ENCODE results near the gene SHC4. TPM values are rescaled to one million over a fixed set of nuclear protein-coding genes. Genes with fewer than 3 reads are reported as not detected.

SHC4 gene
- total RNA-seq, 1 experiment from 2014 or later, result 0.26 TPM

GRCh38 chr15:48784756-48785155, 179.0 kb downstream of the SHC4 start:
- no TSS peak for BruUV-seq (replicated peaks)
- intact Hi-C loops (cut with micrococcal nuclease), result no loop called here
- CTCF ChIA-PET, result interaction anchor here (0.6 to 1.4 kb wide), 3 partner anchors 17 to 426 kb away, joined by 3 to 4 read pairs (median 3); no protein-coding TSS in a partner anchor
- POLR2A ChIA-PET, result interaction anchor here (0.6 kb wide), 1 partner anchor 9 kb away, joined by 3 read pairs; no protein-coding TSS in a partner anchor
- no peaks in the 10 kb centered on the region for H3K9me3 Mint-ChIP-seq (ENCODE audit: unreplicated experiment)
- H3K27ac Mint-ChIP-seq (ENCODE audit: low read depth, unreplicated experiment), result no peak overlapping the region
- DNase-seq (ENCODE audit: unreplicated experiment), result no peak
- TF ChIP-seq CTCF (IDR thresholded peaks at IDR 0.05; ENCODE audit: unreplicated experiment), result no peak
- no peaks in the 10 kb centered on the region for H3K4me1 Mint-ChIP-seq (ENCODE audit: insufficient read depth, unreplicated experiment)
- H3K4me3 Mint-ChIP-seq (ENCODE audit: unreplicated experiment), result no peak overlapping the region
- H3K27me3 Mint-ChIP-seq (ENCODE audit: insufficient read depth, unreplicated experiment), result no peaks in the 10 kb centered on the region
- H3K36me3 Mint-ChIP-seq (ENCODE audit: insufficient read depth, unreplicated experiment), result peaks cover 31% of the 10 kb centered on the region

- Mint-ChIP-seq H3K27me3 (ENCODE audit: insufficient read depth, unreplicated experiment) (no peaks in the 10 kb centered on the region), H3K4me1 (ENCODE audit: insufficient read depth, unreplicated experiment) (no peaks in the 10 kb centered on the region), H3K27ac (ENCODE audit: low read depth, unreplicated experiment) (no peak overlapping the region), H3K36me3 (ENCODE audit: insufficient read depth, unreplicated experiment) (peaks cover 13% of the 10 kb centered on the region), H3K9me3 (ENCODE audit: unreplicated experiment) (no peaks in the 10 kb centered on the region), H3K4me3 (ENCODE audit: unreplicated experiment) (no peak overlapping the region)
- intact Hi-C loops (cut with micrococcal nuclease), result no loop called here
- CTCF ChIA-PET, result interaction anchor here (1.0 kb wide), 2 partner anchors 13 to 18 kb away, joined by 3 to 4 read pairs; no protein-coding TSS in a partner anchor
- no peak for DNase-seq (ENCODE audit: unreplicated experiment)
- BruUV-seq (replicated peaks), result no TSS peak
- POLR2A ChIA-PET, result no interaction called here
- no peak for TF ChIP-seq CTCF (IDR thresholded peaks at IDR 0.05; ENCODE audit: unreplicated experiment)
Observed at GRCh38 chr15:48782911-48783310, 180.8 kb downstream of the SHC4 start.

GRCh38 chr15:48781481-48782081, 182.1 kb downstream of the SHC4 start:
- peaks cover 11% of the 10 kb centered on the region for H3K36me3 Mint-ChIP-seq (ENCODE audit: insufficient read depth, unreplicated experiment)
- no peaks in the 10 kb centered on the region for H3K9me3 Mint-ChIP-seq (ENCODE audit: unreplicated experiment)
- no TSS peak for BruUV-seq (replicated peaks)
- no peak overlapping the region for H3K4me3 Mint-ChIP-seq (ENCODE audit: unreplicated experiment)
- H3K4me1 Mint-ChIP-seq (ENCODE audit: insufficient read depth, unreplicated experiment), result no peaks in the 10 kb centered on the region
- POLR2A ChIA-PET, result no interaction called here
- CTCF ChIA-PET, result no interaction called here
- intact Hi-C loops (cut with micrococcal nuclease), result no loop called here
- no peak for TF ChIP-seq CTCF (IDR thresholded peaks at IDR 0.05; ENCODE audit: unreplicated experiment)
- no peak for DNase-seq (ENCODE audit: unreplicated experiment)
- no peaks in the 10 kb centered on the region for H3K27me3 Mint-ChIP-seq (ENCODE audit: insufficient read depth, unreplicated experiment)
- no peak overlapping the region for H3K27ac Mint-ChIP-seq (ENCODE audit: low read depth, unreplicated experiment)

GRCh38 chr15:48781017-48781416, 182.7 kb downstream of the SHC4 start:
- Mint-ChIP-seq H3K4me1 (ENCODE audit: insufficient read depth, unreplicated experiment) (no peaks in the 10 kb centered on the region), H3K27ac (ENCODE audit: low read depth, unreplicated experiment) (no peak overlapping the region), H3K27me3 (ENCODE audit: insufficient read depth, unreplicated experiment) (no peaks in the 10 kb centered on the region), H3K36me3 (ENCODE audit: insufficient read depth, unreplicated experiment) (peaks cover 10% of the 10 kb centered on the region), H3K4me3 (ENCODE audit: unreplicated experiment) (no peak overlapping the region), H3K9me3 (ENCODE audit: unreplicated experiment) (no peaks in the 10 kb centered on the region)
- POLR2A ChIA-PET, result no interaction called here
- intact Hi-C loops (cut with micrococcal nuclease), result no loop called here
- TF ChIP-seq CTCF (IDR thresholded peaks at IDR 0.05; ENCODE audit: unreplicated experiment), result no peak
- BruUV-seq (replicated peaks), result no TSS peak
- CTCF ChIA-PET, result no interaction called here
- DNase-seq (ENCODE audit: unreplicated experiment), result no peak
